Muscle of arm (tissue), 12 donors: ENCODE data around the gene GJB6. TPM values are rescaled to one million over a fixed set of nuclear protein-coding genes. Genes with fewer than 3 reads are reported as not detected.
A peak's percentile ranks its signal among the peaks of the same experiment; 100 is the strongest.

Experiments used
- DNase-seq: peaks from one replicate; pipeline ENCODE4 v3.0.0-alpha.2; 2013
- polyA plus RNA-seq, 12 donors: library from polyadenylated mRNA; unstranded; fragments of 120-200 nt; gene quantifications; one replicate each; pipeline ENCODE4 v1.2.1, GENCODE V29; 2013; ENCODE audit not compliant: insufficient read length in 12 of 12

Gene GJB6
- polyA plus RNA-seq, 12 donors, result 0.12 to 38.0 (median 3.9) TPM; not detected in 6

DNA sequence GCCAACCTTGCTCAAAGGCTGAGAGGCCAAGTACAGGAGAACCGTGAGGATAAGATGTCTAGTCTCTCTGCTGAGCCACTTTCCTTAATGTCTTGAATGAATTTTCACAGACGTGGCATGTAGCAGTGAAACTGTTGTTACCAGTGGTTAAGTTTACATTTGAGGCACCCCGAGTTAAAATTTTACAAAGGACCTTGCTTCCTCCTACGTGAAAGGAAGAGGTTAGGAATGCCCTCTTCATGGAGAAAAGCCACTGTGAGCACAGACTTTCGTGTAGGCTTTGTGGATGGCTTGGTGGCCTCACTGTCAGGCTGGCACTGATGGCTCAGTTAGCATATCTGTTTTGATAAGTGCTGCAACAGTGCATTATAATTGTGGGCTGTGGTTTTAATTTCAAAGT lies 42.0 kb downstream of the GJB6 start:
- DNase-seq, result no peak

DNA sequence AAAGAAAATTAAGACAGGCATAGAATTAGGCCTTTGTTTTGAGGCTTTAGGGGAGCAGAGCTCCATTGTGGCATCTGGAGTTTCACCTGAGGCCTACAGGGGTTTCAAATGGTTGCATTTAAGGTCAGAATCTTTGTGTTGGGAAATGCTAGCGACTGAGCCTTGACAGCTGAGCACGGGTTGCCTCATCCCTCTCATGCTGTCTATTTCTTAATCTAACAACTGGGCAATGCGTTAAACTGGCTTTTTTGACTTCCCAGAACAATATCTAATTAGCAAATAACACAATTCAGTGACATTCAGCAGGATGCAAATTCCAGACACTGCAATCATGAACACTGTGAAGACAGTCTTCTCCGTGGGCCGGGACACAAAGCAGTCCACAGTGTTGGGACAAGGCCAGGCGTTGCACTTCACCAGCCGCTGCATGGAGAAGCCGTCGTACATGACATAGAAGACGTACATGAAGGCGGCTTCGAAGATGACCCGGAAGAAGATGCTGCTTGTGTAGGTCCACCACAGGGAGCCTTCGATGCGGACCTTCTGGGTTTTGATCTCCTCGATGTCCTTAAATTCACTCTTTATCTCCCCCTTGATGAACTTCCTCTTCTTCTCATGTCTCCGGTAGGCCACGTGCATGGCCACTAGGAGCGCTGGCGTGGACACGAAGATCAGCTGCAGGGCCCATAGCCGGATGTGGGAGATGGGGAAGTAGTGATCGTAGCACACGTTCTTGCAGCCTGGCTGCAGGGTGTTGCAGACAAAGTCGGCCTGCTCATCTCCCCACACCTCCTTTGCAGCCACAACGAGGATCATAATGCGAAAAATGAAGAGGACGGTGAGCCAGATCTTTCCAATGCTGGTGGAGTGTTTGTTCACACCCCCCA lies 43.2 kb downstream of the GJB6 start:
- DNase-seq, result no peak

DNA sequence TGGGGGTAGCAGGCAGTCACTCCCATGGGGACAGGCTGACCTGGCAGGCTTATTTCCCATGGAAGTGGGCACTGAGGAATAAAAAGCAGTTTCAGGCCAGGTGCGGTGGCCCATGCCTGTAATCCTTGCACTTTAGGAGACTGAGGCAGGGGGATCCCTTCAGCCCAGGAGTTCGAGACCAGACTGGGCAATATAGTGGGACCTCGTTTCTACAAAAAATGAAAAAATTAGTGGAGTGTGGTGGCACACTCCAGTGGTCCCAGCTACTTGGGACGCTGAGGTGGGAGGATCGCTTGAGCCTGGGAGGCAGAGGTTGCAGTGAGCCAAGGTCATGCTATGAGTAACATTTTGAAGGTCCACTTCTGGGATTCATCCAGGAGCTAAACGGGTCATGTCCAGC lies 45.3 kb downstream of the GJB6 start:
- DNase-seq, result no peak

DNA sequence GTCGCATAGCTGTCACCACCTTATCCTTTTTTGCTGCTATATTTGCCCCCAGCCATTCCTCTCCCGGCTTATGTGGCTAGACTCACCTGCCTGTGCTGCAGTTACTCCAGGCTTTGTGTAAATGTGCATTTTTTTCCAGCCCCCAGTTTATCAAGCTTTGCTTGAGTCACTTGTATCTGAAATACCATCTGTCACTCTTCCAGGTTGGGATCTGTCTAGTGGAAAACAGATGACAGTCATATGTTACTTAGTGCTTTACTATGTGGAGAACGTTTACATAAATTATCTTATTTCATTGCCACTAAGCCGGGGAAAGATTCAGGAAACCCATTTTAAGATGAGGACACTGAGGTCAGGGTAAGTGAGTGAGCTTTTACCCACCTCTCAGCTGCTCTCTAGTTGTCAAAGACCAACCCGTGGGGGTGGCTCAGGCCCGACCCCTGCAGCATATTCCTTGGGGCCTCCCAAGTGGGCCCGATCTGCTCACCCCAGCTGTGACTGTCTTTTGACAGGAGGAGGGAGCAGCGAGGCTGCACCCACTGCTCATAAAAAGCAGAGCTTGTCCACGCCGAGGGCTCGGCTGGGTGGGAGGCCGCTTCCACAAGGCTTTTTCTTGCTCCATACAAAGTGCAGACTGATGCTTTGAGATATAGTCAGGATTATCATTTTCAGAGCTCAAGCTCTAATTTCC lies 46.6 kb downstream of the GJB6 start:
- DNase-seq, result no peak

DNA sequence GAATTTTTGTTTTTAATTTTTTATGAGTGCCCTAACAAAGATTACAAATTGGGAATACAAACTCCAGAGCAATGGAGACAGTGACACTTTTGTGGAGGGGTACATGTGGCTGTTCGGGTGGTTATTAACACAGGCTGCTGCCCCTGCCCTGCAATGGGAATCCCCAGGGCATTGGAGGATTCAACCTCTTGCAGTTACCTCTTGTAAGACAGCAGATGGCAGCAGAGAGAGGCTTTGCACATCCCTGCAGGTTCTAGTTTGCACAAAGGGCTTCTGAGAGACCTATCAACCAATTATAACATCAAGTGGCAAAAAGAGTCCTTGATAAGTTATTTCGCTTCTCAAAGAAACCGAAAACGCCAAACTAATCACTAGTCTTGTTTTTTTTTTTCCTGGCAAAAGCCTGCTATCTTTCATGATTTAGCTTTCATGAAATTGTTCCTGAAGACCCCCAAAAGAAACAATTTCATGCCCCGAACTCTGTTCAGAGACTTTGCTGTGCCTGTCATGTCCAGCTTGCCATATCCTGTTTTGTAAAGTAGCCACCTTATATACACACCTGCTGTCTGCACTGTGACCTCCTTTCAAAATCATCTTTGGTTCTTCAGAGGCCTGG lies 49.8 kb downstream of the GJB6 start:
- DNase-seq, result peak; percentile 70

DNA sequence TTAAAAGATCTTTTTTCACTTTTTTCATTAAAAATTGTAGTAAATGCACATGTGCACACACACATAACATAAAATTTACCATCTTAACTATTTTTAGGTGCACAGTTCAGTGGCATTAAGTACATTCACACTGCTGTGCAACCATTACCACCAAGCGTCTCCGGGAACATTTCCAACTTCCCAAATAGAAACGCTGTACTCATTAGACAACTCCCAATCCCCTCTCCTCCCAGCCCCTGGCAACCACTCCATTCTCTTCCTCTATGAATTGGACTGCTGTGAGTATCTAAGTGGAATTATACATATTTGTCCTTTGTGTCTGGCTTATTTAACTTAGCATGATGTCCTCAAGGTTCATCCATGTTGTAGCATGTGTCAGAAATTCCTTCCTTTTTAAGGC lies 50.9 kb downstream of the GJB6 start:
- DNase-seq, result no peak

DNA sequence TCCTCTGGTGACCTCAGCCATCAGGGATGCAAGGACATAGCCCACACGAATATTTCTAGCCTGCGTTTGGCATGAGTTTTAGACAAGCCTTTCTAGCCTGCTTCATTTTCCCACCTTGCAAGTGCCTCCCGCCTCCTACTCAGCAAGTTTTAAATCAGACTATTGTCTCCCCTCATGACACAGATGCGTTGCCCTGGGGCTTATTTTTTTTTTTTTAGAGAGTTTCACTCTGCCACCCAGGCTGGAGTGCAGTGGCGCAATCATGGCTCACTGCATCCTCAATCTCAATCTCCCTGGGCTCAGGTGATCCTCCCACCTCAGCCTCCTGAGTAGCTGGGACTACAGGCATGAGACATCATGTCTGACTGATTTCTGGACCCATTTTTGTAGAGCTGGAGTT lies 54.0 kb downstream of the GJB6 start:
- DNase-seq, result no peak

DNA sequence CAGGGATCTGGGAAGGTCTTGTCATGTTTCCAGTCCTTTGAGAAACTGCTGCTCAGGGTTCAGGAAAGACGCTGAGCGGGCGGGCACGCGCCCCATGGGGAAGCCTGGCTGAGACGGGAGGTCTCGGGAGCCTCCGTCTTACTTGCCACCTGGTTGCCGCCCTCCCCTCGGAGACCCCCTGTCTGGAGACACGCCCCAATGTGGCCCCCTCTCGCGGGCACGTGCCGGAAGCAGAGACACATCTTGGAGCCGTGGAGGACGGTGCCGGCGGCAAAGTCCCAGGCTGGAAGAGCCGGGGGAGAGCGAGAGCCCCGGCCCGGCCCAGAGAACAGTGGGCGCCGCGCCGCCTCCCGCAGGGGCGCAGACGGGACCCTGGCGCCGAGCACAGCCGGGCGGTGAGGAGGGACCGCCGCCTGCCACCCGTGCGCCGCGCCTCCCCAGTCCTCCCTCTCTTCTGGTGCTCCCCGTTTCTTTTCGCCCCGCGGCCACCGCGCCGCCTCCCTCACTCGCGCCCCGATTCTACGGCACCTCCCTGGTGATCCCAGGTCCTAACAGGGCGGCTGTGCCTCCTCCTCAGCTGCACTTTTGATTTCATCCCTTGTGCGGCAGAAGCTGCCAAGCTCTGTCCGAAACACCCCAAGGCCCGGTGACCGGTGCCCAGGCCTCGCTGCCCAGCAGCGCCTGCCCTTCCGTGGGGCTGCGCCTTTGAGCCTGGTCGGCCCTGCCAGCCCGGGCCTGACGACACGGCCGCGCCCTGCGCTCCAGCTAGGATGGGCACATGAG lies 54.9 kb downstream of the GJB6 start:
- DNase-seq, result no peak

DNA sequence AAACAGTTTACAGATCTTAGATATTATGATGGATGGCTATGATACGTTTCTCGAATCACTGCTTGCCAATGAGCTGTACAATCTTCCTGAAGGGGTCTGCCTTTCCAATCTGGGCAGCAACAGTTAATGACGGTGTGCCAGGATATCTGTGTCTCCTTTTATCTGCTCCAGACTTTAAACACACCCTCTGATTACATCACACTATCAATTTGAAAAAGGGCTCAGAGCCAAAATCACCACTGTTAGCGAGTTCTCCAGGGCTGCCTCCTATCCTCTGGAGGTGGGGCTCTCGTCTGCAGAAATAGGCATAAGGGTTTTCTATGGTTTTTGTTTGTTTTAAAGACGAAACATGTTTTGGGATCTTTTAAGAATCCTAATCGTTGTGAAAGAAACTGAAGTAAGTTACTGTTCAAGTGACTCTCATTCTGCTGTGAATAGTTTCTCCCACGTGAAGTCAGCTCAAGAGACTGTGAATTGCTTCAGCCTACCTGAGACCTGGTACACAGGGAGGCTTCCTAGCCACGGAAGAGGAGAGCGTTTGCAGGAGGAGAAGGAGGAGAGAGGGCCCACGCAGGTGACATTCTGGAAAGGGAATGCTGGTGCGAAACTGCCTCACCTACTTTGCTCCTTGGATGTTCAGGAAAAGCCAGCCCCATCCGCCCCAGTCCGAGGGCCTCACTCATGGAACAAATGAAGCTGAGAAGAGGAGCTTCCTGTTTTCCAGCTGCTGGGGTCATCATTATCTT lies 56.0 kb downstream of the GJB6 start:
- DNase-seq, result no peak

DNA sequence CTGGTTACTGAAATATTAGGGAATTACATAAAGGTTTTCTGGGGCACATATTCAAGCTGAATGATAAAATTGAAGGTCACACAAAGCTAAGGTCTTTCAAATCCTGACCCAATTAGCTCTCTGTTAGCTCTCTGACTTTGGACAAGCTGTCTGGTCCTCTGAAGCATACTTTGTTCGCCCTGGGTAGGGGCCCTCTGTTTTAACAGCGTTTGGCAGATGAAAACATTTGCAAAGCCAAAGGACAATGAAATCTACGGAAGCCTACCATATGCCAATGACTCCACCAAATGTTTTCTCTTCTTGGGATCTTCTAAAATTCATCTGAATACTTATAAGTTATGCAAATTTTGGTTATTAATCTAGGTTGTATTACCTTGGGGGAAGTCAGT lies 56.7 kb downstream of the GJB6 start:
- DNase-seq, result no peak

DNA sequence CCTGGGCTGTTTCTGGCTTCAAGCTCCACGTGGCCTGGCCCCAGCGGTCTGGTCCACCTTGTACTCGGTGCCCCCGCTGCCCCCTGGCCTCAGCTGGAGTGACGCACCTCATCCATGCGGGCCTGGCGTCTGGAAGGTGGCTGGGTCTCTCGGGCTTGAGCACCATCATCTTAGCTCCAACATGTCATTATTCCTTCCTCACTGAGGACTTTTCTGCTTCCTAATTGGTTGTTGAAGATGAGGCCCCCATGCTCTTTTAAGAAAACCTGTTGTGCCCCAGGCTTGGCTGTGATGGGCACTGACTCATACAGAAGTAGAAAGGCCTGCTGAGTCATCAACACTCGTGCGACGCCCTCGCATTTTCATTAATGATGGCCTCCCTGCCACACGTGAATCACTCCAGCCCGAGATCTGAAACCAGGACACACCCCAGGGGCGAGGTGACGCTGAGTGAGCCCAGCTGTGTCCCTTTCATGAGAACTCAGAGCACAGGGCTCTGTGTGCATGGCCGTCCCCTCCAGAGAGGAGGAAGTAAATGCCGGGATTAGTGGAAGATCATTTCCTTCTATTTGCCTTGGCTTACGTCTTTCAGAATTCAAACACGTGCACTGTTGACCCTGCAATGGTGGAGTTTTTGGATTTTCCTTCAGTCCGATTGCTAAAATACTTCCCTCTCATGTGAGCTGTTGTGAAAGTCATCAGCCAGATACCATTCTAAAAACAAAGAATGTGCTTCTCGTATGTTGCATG lies 57.3 kb downstream of the GJB6 start:
- DNase-seq, result no peak

DNA sequence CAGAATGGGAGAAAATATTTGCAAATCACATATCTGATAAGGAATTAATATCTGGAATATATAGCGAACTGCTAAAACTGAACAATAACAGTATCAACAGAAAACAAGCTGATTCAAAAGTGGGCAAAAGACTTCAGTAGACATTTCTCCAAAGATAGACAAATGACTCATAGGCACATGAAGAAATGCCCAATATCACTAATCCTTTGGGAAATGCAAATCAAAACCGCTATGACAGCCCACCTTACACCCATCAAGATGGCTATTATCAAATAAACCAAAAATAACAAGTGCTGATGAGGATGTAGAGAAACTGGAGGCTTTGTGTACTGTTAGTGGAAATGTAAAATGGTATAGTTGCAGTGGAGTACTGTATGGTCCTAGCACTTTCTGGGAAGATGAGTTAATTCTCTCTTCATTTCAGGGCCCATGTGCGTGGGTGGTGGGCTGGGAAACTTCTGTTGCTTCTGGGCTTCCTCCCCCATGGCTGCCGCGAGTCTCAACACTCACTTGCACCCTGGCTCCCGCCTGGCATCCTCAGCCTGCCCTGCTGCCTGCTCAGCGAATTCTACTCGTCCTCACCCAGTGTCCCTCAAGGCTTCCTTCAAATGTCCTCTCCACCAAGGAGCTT lies 58.9 kb downstream of the GJB6 start:
- DNase-seq, result no peak

Other genes with a start within 250 kb of the GJB6 start
- 1 to 10 TPM in 11 of 12 donors, not detected in 1; 1.8 to 5.6 (median 3.7) TPM for gene GJA3, start 71.3 kb downstream of the GJB6 start, polyA plus RNA-seq
- 10 to 100 TPM in 1 of 12 donors, 1 to 10 TPM in 3, under 1 TPM in 6, not detected in 2; 0.54 to 22.2 (median 0.93) TPM for gene GJB2, start 39.4 kb downstream of the GJB6 start, polyA plus RNA-seq